Loucy (cell line): ENCODE results near the gene ADORA1.

Experiments used
- EZH2phosphoT487 ChIP-seq: fragments of 200-600 bp; IDR thresholded peaks from 2 replicates; pipeline ENCODE4 v1.6.1; 2018; ENCODE audit warnings: antibody characterized with exemption, mild to moderate bottlenecking, moderate library complexity, borderline replicate concordance
- TF ChIP-seq, protein P1 (sequence below): fragments of 200-600 bp; sonication (generic); conservative IDR thresholded peaks from 2 replicates; pipeline ENCODE4 v1.5.1; 2014; ENCODE audit warnings: mild to moderate bottlenecking, antibody characterized with exemption, low read length

DNA sequence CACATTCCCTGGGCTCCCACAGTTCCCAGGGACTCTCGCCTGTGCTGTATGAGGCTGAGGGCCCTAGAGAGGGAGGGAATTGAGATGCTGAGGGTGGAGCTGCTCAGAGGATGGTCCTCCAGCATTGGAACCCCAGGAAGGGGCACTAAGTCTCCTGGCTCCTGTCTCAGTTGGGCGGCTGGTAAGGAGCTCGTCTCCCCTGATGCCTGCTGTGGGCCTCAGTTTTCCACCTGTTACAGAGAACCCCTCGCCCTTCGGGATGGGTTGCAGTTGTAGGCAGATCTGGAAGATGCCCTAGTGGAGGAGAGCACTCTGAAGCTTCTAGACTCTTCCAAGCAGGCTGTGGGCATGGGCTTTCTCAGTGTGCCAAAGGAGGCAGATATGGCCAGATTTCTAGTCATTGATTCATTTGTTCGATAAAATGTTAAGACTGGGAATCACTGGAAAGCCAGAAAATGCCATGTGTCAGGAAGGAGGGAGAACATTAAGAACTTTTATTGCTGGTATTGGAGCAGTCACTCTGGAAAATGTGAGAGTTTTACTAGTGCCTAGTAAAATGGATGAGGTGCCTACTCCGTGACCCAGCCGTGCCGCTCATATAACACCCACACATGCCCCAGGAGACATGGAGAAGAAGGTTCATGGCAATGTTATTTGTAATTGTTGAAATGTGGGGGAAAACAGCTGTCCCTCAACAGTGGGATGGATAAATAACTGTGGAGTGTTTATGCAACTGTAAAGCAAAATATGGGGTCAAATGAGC lies 48.9 kb downstream of the ADORA1 start:
- TF ChIP-seq, protein P1, sequence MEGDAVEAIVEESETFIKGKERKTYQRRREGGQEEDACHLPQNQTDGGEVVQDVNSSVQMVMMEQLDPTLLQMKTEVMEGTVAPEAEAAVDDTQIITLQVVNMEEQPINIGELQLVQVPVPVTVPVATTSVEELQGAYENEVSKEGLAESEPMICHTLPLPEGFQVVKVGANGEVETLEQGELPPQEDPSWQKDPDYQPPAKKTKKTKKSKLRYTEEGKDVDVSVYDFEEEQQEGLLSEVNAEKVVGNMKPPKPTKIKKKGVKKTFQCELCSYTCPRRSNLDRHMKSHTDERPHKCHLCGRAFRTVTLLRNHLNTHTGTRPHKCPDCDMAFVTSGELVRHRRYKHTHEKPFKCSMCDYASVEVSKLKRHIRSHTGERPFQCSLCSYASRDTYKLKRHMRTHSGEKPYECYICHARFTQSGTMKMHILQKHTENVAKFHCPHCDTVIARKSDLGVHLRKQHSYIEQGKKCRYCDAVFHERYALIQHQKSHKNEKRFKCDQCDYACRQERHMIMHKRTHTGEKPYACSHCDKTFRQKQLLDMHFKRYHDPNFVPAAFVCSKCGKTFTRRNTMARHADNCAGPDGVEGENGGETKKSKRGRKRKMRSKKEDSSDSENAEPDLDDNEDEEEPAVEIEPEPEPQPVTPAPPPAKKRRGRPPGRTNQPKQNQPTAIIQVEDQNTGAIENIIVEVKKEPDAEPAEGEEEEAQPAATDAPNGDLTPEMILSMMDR, result no peak
- TF ChIP-seq EZH2phosphoT487, result no peak
